GM12878 (cell line): ENCODE results near the gene PAQR9. TPM values are rescaled to one million over a fixed set of nuclear protein-coding genes. Genes with fewer than 3 reads are reported as not detected.
A peak's percentile ranks its signal among the peaks of the same experiment; 100 is the strongest.

Experiments
- HDGF ChIP-seq: fragments of 450-650 bp; IDR thresholded peaks from 2 replicates; pipeline ENCODE4 v1.6.1; 2016; ENCODE audit warnings: antibody characterized with exemption
- JUND ChIP-seq: IDR thresholded peaks from 2 replicates; pipeline ENCODE4 v1.6.1; 2012; ENCODE audit warnings: low read depth, mild to moderate bottlenecking, low read length, improper control_type of control experiment, moderate library complexity
- KLF5 ChIP-seq: fragments of 450-650 bp; IDR thresholded peaks from 2 replicates; pipeline ENCODE4 v1.6.1; 2014; ENCODE audit warnings: mild to moderate bottlenecking; ENCODE audit not compliant: partially characterized antibody
- LARP7 ChIP-seq: fragments of 450-650 bp; IDR thresholded peaks from 2 replicates; pipeline ENCODE4 v1.6.1; 2017; ENCODE audit warnings: mild to moderate bottlenecking
- MEF2A ChIP-seq: IDR thresholded peaks from 2 replicates; pipeline ENCODE4 v1.6.1; 2011; ENCODE audit warnings: low read depth, mild to moderate bottlenecking, low read length, moderate library complexity; ENCODE audit not compliant: insufficient read depth
- NFXL1 ChIP-seq: fragments of 450-650 bp; IDR thresholded peaks from 2 replicates; pipeline ENCODE4 v1.6.1; 2017; ENCODE audit warnings: antibody characterized with exemption, mild to moderate bottlenecking, borderline replicate concordance
- SIN3A ChIP-seq: IDR thresholded peaks from 2 replicates; pipeline ENCODE4 v1.6.1; 2012; ENCODE audit warnings: low read depth, low read length, improper control_type of control experiment
- SRF ChIP-seq, 2 experiments: IDR thresholded peaks; 2 replicates each; pipeline ENCODE4 v1.6.1; 2011; ENCODE audit warnings: low read depth in 2 of 2, low read length in 2 of 2, mild to moderate bottlenecking in 1 of 2, moderate library complexity in 1 of 2
- STAT1 ChIP-seq: fragments of 450-650 bp; conservative IDR thresholded peaks from 2 replicates; pipeline ENCODE4 v1.6.1; 2014; ENCODE audit warnings: antibody characterized with exemption, mild to moderate bottlenecking
- TCF12 ChIP-seq: IDR thresholded peaks from 2 replicates; pipeline ENCODE4 v1.6.1; 2011; ENCODE audit warnings: low read depth, mild to moderate bottlenecking, low read length
- ZNF622 ChIP-seq: fragments of 450-650 bp; IDR thresholded peaks from 2 replicates; pipeline ENCODE4 v1.6.1; 2017; ENCODE audit warnings: mild to moderate bottlenecking, inconsistent platforms
- ZSCAN29 ChIP-seq: fragments of 450-650 bp; IDR thresholded peaks from 2 replicates; pipeline ENCODE4 v1.6.1; 2017; ENCODE audit warnings: mild to moderate bottlenecking, moderate library complexity
- polyA plus RNA-seq, 11 experiments: library from polyadenylated mRNA; depleted of rRNA in 4 of 11; unstranded in 6 of 11; stranded (reverse) in 5 of 11; fragments of >200 nt; fragmentation: Nextera tagmentation in 4 of 11; fragmentation: Illumina TruSeq in 1 of 11; extraction: Ambion mirVana in 4 of 11; extraction: Trizol in 1 of 11; gene quantifications; 1 replicate in 1 of 11; 2 replicates in 10 of 11; pipeline versions ENCODE4 v1.2.1 to v1.2.3, GENCODE V29; 2011 to 2016; ENCODE audit warnings: inconsistent platforms in 2 of 11, missing spikeins in 2 of 11, low read depth in 1 of 11
- total RNA-seq, 4 experiments: library from RNA; depleted of rRNA in 3 of 4; stranded (reverse); fragments of >200 nt in 3 of 4; fragmentation: Illumina TruSeq in 1 of 4; extraction: Trizol in 1 of 4; gene quantifications; 2 replicates each; pipeline versions ENCODE4 v1.2.1 to v1.2.3, GENCODE V29; 2013 to 2021
- TF ChIP-seq, protein P1 (sequence below): IDR thresholded peaks from 2 replicates; pipeline ENCODE4 v1.6.1; 2012; ENCODE audit warnings: improper control_type of control experiment, low read depth, low read length; ENCODE audit not compliant: insufficient replicate concordance
- TF ChIP-seq, protein P2 (sequence below): fragments of 450-650 bp; IDR thresholded peaks from 2 replicates; pipeline ENCODE4 v1.6.1; 2017; ENCODE audit warnings: mild to moderate bottlenecking, moderate library complexity
- TF ChIP-seq, protein P3 (sequence below): fragments of 450-650 bp; IDR thresholded peaks from 2 replicates; pipeline ENCODE4 v1.6.1; 2014; ENCODE audit warnings: mild to moderate bottlenecking

PAQR9 gene
- total and polyA plus RNA-seq, 10 of the 15 experiments (the other 5 are each of a cell fraction or from before 2014, with no cell fraction given): not detected

DNA sequence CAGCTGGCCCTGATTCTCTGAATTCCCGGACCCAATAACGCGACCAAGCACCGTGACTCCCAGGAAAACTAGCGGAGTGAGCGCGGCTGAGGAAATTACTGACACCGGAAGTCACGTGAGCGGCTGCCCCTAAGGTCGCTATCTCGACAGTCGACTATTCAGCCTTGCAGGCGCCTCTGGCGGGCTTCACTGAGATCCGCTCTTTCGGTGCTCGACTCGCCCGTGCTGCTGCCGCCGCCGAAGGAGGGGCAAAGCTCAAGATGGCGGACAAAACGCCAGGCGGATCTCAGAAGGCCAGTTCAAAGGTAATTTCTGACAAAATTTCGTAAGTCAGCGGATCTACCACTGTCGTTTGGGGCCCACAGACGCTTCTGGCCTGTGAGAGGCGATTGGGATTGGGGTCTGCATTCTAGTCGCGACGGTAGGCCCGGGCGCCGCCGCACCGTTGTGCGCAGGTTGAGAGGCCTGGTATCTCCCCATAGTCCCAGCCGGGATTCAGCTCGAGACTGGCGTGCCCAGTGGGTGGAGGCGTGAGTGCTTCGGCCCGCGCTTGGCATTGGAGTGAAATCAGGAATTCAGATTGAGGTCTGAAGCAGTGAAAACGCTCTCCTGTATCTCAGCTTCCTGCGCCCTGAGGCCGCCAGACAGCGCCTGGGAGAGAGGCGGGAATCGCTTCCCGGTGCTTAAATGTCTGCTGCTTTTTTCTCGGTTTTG lies 38.1 kb upstream of the PAQR9 start, which contains the start of gene U2SURP (continued):
- TF ChIP-seq, protein P1, sequence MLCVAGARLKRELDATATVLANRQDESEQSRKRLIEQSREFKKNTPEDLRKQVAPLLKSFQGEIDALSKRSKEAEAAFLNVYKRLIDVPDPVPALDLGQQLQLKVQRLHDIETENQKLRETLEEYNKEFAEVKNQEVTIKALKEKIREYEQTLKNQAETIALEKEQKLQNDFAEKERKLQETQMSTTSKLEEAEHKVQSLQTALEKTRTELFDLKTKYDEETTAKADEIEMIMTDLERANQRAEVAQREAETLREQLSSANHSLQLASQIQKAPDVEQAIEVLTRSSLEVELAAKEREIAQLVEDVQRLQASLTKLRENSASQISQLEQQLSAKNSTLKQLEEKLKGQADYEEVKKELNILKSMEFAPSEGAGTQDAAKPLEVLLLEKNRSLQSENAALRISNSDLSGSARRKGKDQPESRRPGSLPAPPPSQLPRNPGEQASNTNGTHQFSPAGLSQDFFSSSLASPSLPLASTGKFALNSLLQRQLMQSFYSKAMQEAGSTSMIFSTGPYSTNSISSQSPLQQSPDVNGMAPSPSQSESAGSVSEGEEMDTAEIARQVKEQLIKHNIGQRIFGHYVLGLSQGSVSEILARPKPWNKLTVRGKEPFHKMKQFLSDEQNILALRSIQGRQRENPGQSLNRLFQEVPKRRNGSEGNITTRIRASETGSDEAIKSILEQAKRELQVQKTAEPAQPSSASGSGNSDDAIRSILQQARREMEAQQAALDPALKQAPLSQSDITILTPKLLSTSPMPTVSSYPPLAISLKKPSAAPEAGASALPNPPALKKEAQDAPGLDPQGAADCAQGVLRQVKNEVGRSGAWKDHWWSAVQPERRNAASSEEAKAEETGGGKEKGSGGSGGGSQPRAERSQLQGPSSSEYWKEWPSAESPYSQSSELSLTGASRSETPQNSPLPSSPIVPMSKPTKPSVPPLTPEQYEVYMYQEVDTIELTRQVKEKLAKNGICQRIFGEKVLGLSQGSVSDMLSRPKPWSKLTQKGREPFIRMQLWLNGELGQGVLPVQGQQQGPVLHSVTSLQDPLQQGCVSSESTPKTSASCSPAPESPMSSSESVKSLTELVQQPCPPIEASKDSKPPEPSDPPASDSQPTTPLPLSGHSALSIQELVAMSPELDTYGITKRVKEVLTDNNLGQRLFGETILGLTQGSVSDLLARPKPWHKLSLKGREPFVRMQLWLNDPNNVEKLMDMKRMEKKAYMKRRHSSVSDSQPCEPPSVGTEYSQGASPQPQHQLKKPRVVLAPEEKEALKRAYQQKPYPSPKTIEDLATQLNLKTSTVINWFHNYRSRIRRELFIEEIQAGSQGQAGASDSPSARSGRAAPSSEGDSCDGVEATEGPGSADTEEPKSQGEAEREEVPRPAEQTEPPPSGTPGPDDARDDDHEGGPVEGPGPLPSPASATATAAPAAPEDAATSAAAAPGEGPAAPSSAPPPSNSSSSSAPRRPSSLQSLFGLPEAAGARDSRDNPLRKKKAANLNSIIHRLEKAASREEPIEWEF: peak; percentile 95
- TF ChIP-seq, protein P2, sequence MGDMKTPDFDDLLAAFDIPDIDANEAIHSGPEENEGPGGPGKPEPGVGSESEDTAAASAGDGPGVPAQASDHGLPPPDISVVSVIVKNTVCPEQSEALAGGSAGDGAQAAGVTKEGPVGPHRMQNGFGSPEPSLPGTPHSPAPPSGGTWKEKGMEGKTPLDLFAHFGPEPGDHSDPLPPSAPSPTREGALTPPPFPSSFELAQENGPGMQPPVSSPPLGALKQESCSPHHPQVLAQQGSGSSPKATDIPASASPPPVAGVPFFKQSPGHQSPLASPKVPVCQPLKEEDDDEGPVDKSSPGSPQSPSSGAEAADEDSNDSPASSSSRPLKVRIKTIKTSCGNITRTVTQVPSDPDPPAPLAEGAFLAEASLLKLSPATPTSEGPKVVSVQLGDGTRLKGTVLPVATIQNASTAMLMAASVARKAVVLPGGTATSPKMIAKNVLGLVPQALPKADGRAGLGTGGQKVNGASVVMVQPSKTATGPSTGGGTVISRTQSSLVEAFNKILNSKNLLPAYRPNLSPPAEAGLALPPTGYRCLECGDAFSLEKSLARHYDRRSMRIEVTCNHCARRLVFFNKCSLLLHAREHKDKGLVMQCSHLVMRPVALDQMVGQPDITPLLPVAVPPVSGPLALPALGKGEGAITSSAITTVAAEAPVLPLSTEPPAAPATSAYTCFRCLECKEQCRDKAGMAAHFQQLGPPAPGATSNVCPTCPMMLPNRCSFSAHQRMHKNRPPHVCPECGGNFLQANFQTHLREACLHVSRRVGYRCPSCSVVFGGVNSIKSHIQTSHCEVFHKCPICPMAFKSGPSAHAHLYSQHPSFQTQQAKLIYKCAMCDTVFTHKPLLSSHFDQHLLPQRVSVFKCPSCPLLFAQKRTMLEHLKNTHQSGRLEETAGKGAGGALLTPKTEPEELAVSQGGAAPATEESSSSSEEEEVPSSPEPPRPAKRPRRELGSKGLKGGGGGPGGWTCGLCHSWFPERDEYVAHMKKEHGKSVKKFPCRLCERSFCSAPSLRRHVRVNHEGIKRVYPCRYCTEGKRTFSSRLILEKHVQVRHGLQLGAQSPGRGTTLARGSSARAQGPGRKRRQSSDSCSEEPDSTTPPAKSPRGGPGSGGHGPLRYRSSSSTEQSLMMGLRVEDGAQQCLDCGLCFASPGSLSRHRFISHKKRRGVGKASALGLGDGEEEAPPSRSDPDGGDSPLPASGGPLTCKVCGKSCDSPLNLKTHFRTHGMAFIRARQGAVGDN: peak; percentile 35
- peak; percentile 89 to 99 for TF ChIP-seq SRF (IDR thresholded peaks at IDR 0.05; ENCODE audit: low read depth in 2 of 2, low read length in 2 of 2)
- TF ChIP-seq ZNF622: no peak
- no peak for TF ChIP-seq KLF5
- TF ChIP-seq SIN3A: 0 out of 2 replicates have a peak, but pooled peaks have one; percentile 71
- no peak for TF ChIP-seq NFXL1
- TF ChIP-seq, protein P3, sequence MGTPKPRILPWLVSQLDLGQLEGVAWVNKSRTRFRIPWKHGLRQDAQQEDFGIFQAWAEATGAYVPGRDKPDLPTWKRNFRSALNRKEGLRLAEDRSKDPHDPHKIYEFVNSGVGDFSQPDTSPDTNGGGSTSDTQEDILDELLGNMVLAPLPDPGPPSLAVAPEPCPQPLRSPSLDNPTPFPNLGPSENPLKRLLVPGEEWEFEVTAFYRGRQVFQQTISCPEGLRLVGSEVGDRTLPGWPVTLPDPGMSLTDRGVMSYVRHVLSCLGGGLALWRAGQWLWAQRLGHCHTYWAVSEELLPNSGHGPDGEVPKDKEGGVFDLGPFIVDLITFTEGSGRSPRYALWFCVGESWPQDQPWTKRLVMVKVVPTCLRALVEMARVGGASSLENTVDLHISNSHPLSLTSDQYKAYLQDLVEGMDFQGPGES: no peak
- TF ChIP-seq JUND: 0 out of 2 replicates have a peak, but pooled peaks have one; percentile 7
- no peak for TF ChIP-seq ZSCAN29
- TF ChIP-seq STAT1: 0 out of 2 replicates have a peak, but pooled peaks have one; percentile 67
- no peak for TF ChIP-seq HDGF
- TF ChIP-seq TCF12: peak; percentile 47; the same call in 1 of the 2 replicates
- TF ChIP-seq LARP7: peak; percentile 77
- TF ChIP-seq MEF2A: 0 out of 2 replicates have a peak, but pooled peaks have one; percentile 50
